Ishikawa (cell line): ENCODE results near the gene NLRP9.

Experiments used
- CEBPB ChIP-seq: IDR thresholded peaks from 2 replicates; pipeline ENCODE4 v1.6.1; 2012
- CREB1 ChIP-seq: IDR thresholded peaks from 2 replicates; pipeline ENCODE4 v1.6.1; 2012; ENCODE audit warnings: low read depth
- EGR1 ChIP-seq: IDR thresholded peaks from 2 replicates; pipeline ENCODE4 v1.6.1; 2012
- EP300 ChIP-seq: IDR thresholded peaks from 2 replicates; pipeline ENCODE4 v1.6.1; 2012; ENCODE audit warnings: borderline replicate concordance
- FOXM1 ChIP-seq: IDR thresholded peaks from 2 replicates; pipeline ENCODE4 v1.6.1; 2012; ENCODE audit warnings: low read depth, borderline replicate concordance
- NFIC ChIP-seq: IDR thresholded peaks from 2 replicates; pipeline ENCODE4 v1.6.1; 2012
- RAD21 ChIP-seq: IDR thresholded peaks from 2 replicates; pipeline ENCODE4 v1.6.1; 2012; ENCODE audit warnings: low read depth
- TAF1 ChIP-seq: IDR thresholded peaks from 2 replicates; pipeline ENCODE4 v1.6.1; 2012; ENCODE audit warnings: low read depth, mild to moderate bottlenecking
- TCF12 ChIP-seq: IDR thresholded peaks from 2 replicates; pipeline ENCODE4 v1.6.1; 2012; ENCODE audit warnings: low read depth
- TEAD4 ChIP-seq: IDR thresholded peaks from 2 replicates; pipeline ENCODE4 v1.6.1; 2012
- YY1 ChIP-seq: IDR thresholded peaks from 2 replicates; pipeline ENCODE4 v1.6.1; 2012; ENCODE audit warnings: low read depth
- ZBTB7A ChIP-seq: IDR thresholded peaks from 2 replicates; pipeline ENCODE4 v1.6.1; 2012; ENCODE audit warnings: low read depth
- TF ChIP-seq, protein P1 (sequence below): IDR thresholded peaks from 2 replicates; pipeline ENCODE4 v1.6.1; 2012
- TF ChIP-seq, protein P2 (sequence below): IDR thresholded peaks from 2 replicates; pipeline ENCODE4 v1.6.1; 2012; ENCODE audit warnings: low read depth, mild to moderate bottlenecking
- TF ChIP-seq, protein P3 (sequence below): IDR thresholded peaks from 2 replicates; pipeline ENCODE4 v1.6.1; 2012

NLRP9 gene

DNA sequence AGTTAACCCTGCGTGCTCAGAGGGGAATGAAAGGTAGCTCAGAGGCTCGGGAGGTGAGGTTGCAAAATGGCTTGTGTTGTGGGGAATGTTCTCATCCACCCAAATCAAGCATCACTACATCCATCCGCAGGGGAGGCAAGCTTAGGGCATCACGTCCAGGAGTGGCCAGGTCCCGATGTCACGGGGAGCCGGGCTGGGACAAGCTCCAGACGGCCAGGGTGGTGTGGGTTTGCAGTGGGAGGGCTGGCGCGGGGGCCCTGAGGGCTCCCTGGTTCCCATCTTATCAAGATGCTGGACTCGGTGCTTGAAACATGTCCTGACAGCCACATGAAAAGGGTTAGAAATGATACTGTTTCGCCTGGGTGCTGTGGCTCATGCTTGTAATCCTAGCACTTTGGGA is 37.4 kb downstream of the NLRP9 start:
- TF ChIP-seq, protein P1, sequence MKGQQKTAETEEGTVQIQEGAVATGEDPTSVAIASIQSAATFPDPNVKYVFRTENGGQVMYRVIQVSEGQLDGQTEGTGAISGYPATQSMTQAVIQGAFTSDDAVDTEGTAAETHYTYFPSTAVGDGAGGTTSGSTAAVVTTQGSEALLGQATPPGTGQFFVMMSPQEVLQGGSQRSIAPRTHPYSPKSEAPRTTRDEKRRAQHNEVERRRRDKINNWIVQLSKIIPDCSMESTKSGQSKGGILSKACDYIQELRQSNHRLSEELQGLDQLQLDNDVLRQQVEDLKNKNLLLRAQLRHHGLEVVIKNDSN, result no peak
- TF ChIP-seq NFIC (no peak), FOXM1 (no peak), EGR1 (no peak), TEAD4 (no peak), TAF1 (no peak), RAD21 (no peak), CREB1 (no peak), EP300 (no peak), CEBPB (no peak)
- TF ChIP-seq, protein P2, sequence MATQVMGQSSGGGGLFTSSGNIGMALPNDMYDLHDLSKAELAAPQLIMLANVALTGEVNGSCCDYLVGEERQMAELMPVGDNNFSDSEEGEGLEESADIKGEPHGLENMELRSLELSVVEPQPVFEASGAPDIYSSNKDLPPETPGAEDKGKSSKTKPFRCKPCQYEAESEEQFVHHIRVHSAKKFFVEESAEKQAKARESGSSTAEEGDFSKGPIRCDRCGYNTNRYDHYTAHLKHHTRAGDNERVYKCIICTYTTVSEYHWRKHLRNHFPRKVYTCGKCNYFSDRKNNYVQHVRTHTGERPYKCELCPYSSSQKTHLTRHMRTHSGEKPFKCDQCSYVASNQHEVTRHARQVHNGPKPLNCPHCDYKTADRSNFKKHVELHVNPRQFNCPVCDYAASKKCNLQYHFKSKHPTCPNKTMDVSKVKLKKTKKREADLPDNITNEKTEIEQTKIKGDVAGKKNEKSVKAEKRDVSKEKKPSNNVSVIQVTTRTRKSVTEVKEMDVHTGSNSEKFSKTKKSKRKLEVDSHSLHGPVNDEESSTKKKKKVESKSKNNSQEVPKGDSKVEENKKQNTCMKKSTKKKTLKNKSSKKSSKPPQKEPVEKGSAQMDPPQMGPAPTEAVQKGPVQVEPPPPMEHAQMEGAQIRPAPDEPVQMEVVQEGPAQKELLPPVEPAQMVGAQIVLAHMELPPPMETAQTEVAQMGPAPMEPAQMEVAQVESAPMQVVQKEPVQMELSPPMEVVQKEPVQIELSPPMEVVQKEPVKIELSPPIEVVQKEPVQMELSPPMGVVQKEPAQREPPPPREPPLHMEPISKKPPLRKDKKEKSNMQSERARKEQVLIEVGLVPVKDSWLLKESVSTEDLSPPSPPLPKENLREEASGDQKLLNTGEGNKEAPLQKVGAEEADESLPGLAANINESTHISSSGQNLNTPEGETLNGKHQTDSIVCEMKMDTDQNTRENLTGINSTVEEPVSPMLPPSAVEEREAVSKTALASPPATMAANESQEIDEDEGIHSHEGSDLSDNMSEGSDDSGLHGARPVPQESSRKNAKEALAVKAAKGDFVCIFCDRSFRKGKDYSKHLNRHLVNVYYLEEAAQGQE, result no peak
- TF ChIP-seq, protein P3, sequence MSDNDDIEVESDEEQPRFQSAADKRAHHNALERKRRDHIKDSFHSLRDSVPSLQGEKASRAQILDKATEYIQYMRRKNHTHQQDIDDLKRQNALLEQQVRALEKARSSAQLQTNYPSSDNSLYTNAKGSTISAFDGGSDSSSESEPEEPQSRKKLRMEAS, result no peak

DNA sequence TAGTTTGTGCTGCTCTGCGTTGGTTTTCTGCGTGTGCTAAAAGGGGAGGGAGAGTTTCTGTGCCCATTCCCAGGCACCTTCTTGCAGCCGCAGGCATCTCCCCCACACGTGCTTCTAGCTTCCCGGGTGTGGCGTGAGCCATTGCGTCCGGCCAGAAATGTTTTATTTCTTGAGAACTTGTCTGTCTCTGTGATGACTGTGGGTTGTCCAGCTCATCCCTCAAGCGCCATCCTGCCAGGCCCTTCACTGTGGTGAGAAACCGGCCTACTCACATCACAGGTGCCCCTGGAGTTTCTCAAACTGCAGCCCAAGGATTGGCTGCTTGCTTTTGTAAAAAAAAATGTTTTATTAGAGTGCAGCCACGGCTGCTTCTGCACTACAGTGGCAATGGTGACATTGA is 39.0 kb downstream of the NLRP9 start:
- no peak for TF ChIP-seq YY1
- no peak for TF ChIP-seq CEBPB
- no peak for TF ChIP-seq NFIC
- no peak for TF ChIP-seq FOXM1
- no peak for TF ChIP-seq RAD21

DNA sequence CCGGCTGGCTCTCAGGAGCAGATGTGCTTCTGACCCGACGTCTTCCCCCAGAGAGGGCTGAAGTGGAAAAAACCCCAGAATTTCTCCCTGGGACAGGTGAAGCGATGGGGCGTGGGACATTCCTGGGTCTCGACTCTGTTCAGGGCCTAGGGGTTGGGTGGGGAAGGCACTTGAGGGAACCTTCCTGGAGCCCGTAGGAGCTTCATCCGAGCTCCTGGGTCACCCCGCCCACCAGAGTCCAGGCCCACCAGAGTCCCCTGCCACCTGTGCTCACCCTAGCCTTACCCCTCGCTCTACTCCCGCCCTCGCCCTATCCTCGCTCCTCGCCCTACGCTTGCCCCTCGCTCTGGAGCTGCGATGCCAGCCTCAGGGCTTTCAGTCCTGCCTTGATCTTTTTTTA is 39.9 kb downstream of the NLRP9 start:
- TF ChIP-seq NFIC (no peak), CEBPB (no peak), FOXM1 (no peak), TCF12 (no peak), RAD21 (no peak), ZBTB7A (no peak), YY1 (no peak), TEAD4 (no peak), TAF1 (no peak), EP300 (no peak), CREB1 (no peak)
- TF ChIP-seq, protein P2, result no peak
- TF ChIP-seq, protein P1, result no peak

DNA sequence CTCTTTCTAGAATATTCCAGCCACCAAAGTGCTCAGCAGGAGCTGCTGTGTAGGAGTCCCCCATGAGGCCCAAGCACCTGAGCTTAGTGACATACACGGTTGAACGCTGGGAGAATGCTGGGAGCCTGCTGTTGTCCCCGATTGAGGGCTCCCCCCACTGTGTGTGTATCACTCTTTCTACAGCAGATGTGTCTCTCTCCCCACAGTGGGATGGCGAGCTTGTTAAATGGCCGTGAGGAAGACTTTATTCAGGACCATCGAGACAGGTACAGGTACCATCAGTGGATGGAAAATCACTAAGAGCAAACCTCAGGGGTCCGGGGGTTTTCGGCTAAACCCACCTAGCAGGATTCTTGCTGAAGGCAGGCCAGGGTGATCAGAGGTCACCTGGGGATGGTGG is 40.5 kb downstream of the NLRP9 start:
- TF ChIP-seq, protein P1, result no peak
- TF ChIP-seq, protein P2, result no peak
- TF ChIP-seq EP300 (no peak), ZBTB7A (no peak), CEBPB (no peak)

DNA sequence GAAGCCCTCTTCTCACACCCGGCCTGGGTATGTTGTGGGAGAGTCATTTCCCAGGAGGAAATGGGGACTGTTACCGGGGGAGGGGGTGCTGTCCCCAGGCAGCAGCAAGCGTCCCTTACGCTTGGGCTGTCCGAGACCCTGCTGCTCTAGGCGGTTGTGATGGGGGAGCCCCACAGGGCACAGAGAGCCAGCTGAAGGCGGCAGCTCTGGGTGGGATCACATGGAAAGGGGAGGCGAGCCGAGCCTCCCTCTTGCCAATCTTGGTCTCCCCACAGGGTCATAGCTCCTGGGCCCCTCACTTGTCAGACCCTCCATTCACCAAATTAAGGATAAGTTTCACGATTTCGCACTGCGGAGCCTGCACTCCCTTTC is 41.1 kb downstream of the NLRP9 start:
- TF ChIP-seq NFIC, result no peak
- no peak for TF ChIP-seq RAD21
- TF ChIP-seq CEBPB, result no peak
- no peak for TF ChIP-seq TCF12
- no peak for TF ChIP-seq EP300
- no peak for TF ChIP-seq TEAD4
- no peak for TF ChIP-seq ZBTB7A
- no peak for TF ChIP-seq TAF1
- no peak for TF ChIP-seq EGR1
